ENCODE measurements around the gene SETD5.

The SETD5 gene

GRCh38 chr3:9384141-9384828 lies 13.1 kb upstream of the SETD5 start:
- in situ Hi-C loops (cut with MboI; ENCODE audit: low sequenced_read_pairs, unreplicated experiment) = no loop called here
- no peak for TF ChIP-seq CTCF (IDR thresholded peaks at IDR 0.05; ENCODE audit: borderline replicate concordance, control extremely low read depth, extremely low read depth, insufficient read depth, missing control alignments)
- no peak for DNase-seq (ENCODE audit: low spot score)

GRCh38 chr3:9385187-9386077 lies 12.0 kb upstream of the SETD5 start:
- no peak for DNase-seq (ENCODE audit: low spot score)
- TF ChIP-seq CTCF (IDR thresholded peaks at IDR 0.05; ENCODE audit: borderline replicate concordance, control extremely low read depth, extremely low read depth, insufficient read depth, missing control alignments) = no peak
- in situ Hi-C loops (cut with MboI; ENCODE audit: low sequenced_read_pairs, unreplicated experiment) = no loop called here

- in situ Hi-C loops (cut with MboI; ENCODE audit: low sequenced_read_pairs, unreplicated experiment) = no loop called here
- no peak for TF ChIP-seq CTCF (IDR thresholded peaks at IDR 0.05; ENCODE audit: borderline replicate concordance, control extremely low read depth, extremely low read depth, insufficient read depth, missing control alignments)
- no peak for DNase-seq (ENCODE audit: low spot score)
Measured at GRCh38 chr3:9386078-9386459, 11.3 kb upstream of the SETD5 start.

- no peak for DNase-seq (ENCODE audit: low spot score)
- no peak for TF ChIP-seq CTCF (IDR thresholded peaks at IDR 0.05; ENCODE audit: borderline replicate concordance, control extremely low read depth, extremely low read depth, insufficient read depth, missing control alignments)
- in situ Hi-C loops (cut with MboI; ENCODE audit: low sequenced_read_pairs, unreplicated experiment) = no loop called here
Measured at GRCh38 chr3:9386501-9387321, 10.7 kb upstream of the SETD5 start.

- in situ Hi-C loops (cut with MboI; ENCODE audit: low sequenced_read_pairs, unreplicated experiment) = no loop called here
- TF ChIP-seq CTCF (IDR thresholded peaks at IDR 0.05; ENCODE audit: borderline replicate concordance, control extremely low read depth, extremely low read depth, insufficient read depth, missing control alignments) = no peak
- DNase-seq (ENCODE audit: low spot score) = no peak
Measured at GRCh38 chr3:9387322-9387655, 10.1 kb upstream of the SETD5 start.

- in situ Hi-C loops (cut with MboI; ENCODE audit: low sequenced_read_pairs, unreplicated experiment) = no loop called here
- DNase-seq (ENCODE audit: low spot score) = no peak
- no peak for TF ChIP-seq CTCF (IDR thresholded peaks at IDR 0.05; ENCODE audit: borderline replicate concordance, control extremely low read depth, extremely low read depth, insufficient read depth, missing control alignments)
Measured at GRCh38 chr3:9388142-9388541, 9.3 kb upstream of the SETD5 start.

Measured in GM13976 (cell line).